Retina (tissue), 1 donor: ENCODE measurements around the gene LGI2.

Source experiments
- DNase-seq: peaks from one replicate; pipeline ENCODE4 v3.0.0-alpha.2; 2016

The LGI2 gene

GRCh38 chr4:24993551-24994080, 37.1 kb downstream of the LGI2 start:
- no peak for DNase-seq

DNA sequence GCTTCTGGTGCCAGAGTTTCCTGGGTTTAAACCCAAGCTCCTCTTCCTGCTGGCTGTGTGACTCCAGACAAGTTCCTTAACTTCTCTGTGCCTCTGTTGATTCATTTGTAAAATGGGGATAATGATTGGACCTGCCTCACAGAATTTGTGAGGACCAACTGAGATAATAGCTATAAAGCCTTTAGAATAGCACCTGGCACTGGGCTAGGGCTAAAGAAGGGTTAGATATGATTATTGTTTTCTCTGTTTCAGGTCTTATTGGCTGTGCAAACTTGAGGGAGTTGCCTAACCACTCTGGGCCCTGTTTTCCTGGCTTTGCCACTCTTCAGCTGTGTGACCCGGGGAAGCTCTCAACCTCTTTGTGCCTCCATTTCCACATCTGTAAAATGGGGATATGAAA, 37.8 kb downstream of the LGI2 start:
- no peak for DNase-seq

DNA sequence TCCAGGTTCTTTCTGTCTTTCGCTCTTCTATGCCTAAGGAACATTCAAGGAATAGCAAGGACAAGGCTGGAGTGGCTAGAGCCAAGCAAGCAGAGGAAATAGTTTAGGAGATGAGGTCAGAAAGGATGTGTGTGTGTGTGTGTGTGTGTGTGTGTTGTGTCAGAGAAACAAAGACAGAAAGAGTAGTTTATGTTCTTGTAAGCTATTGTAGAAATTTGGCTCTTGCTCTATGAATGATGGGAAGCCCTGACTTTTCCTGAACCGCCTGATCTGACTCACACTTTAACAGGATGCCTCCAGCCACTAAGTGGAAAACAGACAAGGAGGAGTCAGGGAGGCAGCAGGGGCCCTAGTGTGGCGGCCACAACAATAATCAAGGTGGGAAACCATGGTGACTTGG, 39.7 kb downstream of the LGI2 start:
- DNase-seq: no peak

DNA sequence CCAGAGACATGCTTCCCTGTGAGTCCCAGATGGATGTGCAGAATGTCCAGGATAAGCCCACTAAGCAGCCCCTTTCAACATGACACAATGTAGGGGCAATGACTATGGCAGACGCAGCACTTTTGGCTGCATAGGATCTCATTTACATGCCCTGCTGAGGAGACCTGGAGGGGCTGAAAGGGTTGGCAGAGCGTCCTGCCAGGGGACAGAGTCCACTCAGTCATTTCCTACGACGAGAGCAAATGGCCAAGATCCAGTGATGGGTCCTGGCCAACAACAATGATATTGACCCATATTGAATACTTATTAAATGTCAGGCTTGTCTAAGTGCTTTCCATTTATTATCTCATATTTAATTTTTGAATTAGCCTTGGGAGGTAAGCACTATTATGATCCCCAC, 41.4 kb downstream of the LGI2 start:
- no peak for DNase-seq

DNA sequence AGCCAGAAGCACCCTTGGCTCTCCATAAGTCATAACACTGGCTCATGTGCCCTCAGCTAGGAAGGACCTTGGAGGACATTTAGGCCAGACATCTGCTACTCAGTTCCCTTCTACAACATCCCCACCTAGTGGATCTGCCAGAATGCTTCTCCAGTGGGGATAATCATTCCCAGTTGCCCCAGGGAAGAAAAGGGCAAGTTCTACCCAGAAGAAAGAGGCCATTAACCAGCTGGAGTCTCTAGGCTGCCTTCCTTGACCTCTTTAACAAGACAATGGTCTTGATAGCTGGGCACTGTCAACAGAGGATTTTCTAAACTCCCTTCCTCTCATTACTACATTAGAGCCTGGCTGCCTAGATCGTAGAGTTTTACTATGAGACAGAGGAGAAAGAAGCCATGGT, 42.0 kb downstream of the LGI2 start:
- DNase-seq: no peak

DNA sequence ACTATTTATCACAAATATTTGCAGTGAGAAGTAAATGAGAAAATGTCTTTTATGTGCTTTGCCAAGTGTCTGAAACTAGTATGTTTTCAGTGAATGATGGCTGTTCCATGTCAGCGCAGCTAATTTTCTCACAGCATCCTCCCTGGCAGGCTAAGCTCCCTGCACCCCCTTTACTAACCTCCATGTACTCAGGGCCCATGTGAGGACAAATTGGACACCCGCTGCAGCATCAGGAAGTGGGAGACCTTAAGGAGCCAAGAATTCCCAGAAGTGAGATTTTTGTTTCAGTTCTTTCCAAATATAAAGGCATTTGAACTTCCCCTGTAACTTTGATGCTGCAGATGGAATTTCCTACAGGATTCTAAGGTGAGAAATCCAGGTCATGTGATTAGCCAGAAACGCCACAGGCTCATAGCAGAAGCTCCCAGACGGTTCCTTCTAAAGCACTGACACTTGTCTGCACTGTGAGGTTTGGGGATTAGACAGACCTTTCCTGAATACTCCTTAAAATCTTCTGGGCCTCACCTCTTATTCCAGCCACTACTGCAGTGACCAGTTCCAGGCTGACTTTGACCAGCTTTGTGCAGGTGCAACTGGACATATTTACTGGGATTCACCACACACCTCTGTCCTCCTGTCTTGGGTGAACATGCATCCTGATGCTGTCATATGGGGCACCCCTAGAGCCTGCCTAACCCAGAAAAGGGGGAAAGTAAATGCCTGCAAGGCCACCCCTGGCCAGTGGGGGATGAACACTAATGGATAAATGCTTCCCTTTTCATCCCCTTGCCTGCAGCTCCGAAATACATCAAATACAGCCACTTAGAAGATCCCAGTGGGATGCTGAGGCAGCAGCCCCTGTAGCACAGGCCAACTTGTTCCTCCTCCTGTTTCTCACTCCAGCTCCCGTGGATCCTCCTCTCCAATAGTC, 45.9 kb downstream of the LGI2 start:
- peak; percentile 27 for DNase-seq

- peak; percentile 49 for DNase-seq
These were observed 50.0 kb downstream of the LGI2 start for GRCh38 chr4:24980740-24981139.

GRCh38 chr4:24980064-24980690, 50.6 kb downstream of the LGI2 start:
- peak; percentile 83 for DNase-seq

DNA sequence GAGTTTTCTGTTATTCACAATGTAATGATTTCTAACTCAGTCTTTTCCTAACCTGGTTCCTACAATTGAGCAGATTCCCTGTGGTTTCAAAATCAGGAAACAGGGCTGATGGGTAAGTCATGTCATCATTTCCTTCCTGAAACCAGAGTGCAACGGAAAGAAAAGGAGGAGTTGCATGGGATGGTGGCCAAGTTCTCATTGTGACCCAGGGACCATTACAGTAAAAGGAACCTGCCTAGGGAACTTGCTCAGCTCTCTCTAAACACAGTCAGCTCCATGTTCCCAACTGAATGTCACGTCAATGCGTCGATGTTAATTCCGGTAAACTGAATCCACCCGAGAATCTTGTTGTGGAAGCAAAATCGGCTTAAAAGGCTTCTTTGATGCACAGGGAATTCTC, 51.2 kb downstream of the LGI2 start:
- DNase-seq: no peak

DNA sequence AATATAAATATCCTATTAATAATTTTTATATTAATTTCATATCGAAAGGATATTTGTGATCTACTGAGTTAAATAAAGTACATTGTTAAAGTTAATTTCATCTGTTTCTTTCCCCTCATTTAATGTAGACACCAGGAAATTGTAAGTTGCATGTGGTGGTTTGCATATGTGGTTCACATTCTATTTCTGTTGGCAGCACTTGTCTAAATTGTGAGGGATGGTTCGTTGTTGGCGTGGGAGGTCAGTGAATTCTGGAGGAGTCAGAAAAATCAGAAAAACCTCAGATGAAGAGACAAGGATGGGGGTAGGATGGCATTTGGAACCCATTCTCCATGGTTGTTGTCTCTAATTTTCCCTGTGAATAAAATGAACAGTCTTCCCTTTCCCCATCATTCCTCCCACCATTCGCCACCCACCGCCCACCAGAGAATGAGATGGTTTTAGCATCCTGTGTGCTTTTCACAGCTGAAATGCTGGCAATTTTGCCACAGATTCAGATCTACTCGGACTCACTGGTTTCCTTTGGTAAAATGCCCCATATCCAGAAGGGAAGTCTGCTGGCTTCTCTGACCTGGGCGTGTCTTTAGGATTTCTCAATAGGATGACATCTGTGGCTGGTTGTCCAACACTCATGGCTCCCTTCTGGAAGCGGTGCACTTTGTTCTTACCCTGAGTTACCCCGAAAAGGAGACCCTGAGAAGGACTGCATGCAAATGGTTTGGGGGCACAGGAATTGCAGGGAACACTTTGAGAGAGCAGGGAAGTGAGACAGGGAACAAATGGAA, 52.3 kb downstream of the LGI2 start:
- no peak for DNase-seq

GRCh38 chr4:24975510-24975909, 55.2 kb downstream of the LGI2 start:
- no peak for DNase-seq

DNA sequence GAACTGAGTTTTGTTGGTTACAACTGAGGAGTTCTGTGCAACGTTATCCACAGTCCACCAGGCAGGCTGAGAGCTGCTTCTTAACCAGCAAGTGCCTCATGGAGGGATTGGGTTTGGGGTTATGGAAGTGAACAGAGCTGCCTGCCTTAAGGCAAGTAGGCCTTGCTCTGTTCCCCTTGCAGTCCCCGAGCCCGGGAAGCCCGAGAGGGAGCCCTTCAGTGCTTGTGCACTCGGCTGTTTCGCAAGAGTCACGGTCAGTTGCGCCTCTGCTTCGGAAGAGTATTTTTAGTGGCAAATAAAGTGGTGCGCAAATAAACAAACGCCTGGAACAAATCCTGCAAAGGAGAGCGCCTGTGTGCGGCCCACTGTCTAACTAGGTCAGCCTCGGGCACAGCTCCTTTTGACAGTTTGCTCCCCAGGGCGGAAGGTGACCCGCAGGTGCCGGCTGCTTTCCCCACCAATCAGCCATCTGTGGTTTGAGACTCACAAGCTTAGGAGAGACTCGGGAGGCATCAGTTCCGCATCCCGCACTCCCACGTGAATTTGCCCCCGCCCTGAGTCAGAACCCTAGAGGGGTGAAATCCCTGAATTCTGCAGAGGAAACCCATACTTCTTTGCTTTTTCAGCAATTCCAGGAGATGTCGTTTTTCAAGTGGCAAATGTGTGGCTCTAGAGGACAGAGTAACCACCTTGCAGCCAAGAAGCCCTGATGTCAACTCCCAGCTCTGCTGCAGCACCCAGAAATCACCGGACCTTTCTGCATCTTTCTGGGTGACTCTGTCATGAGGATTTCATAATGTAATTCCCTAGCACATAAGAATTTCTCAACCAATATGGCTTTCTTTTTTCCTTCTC, 56.8 kb downstream of the LGI2 start:
- peak; percentile 39 for DNase-seq

GRCh38 chr4:24973404-24973746, 57.4 kb downstream of the LGI2 start:
- DNase-seq: no peak

- no peak for DNase-seq
These were observed 59.6 kb downstream of the LGI2 start for GRCh38 chr4:24971192-24971591.

- DNase-seq: no peak
These were observed 60.1 kb downstream of the LGI2 start for GRCh38 chr4:24970635-24971034.

GRCh38 chr4:24970191-24970590, 60.6 kb downstream of the LGI2 start:
- DNase-seq: no peak

- no peak for DNase-seq
These were observed 61.3 kb downstream of the LGI2 start for GRCh38 chr4:24969486-24969885.

GRCh38 chr4:24968992-24969391, 61.8 kb downstream of the LGI2 start:
- no peak for DNase-seq

DNA sequence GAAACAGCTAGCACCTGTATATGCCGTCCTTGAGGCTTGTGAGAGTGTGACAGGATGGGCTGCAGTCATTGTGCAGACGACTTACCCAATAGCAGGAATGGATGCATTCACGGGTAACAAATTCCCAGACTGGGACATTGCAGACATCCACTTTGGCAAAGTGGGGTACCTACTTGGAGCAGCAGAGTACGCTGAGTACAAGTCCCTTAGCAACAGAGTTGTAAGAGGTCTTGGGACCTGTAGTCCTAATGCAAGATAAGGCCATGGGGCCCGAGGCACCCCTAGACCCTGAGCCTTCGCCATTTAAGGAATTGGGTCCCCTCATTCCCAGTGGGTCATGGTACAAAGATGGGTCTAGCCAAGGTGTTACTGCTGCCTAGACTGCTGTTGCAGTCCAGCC, 62.5 kb downstream of the LGI2 start:
- DNase-seq: no peak

DNA sequence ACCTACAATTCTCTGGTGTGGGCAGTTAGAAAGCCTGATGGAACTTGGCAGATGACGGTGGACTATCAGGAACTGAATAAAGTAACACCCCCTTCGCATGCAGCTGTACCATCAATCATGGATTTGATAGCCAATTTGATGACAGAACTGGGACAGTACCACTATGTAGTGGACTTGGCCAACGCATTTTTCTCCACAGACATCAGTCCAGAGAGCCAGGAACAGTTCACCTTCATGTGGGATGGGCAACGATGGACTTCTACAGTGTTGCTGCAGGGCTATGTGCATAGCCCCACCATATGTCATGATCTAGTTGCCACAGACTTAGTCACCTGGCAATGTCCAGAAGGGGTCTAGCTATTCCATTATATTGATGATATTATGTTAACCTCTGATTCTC, 63.4 kb downstream of the LGI2 start:
- no peak for DNase-seq

DNA sequence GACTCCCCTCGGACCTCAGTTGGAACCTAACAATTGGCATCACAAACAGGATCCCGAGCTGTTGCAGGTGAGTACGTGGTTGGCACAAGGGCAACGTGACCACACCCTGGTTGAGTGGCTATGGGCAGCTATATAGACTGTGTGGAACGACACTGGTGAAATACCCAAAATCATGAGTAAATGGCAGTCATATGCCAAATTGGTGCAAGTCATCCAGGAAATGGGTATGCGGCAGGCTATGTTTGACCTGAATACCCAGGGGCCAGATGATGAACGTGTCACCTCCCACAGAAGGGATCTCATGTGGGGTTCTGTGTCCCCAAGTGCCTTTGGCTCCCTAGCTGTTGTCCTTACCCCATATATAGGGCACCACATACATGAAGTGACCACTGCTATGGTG, 64.7 kb downstream of the LGI2 start:
- DNase-seq: no peak

DNA sequence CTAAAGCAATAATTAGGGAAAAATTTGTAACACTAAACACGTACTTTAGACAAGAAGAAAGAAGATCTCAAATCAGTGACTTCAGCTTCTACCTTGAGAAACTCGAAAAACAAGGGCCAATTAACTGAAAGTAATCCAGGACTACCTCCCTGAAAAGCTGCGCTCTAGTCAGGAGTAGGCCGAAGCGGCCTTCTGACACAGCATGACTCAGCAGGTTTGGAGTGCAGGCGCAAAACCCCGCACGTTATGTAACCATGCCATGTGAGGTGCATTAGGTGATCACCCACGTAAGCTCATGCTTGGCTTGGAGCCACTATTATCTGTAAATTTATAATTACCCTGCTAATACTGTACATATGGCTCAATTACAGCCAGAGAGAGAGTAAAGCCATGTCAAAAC, 65.1 kb downstream of the LGI2 start:
- DNase-seq: no peak

GRCh38 chr4:24963277-24963676, 67.5 kb downstream of the LGI2 start:
- DNase-seq: no peak
